Ovary (tissue), 3 donors: Measurements from ENCODE around the gene BICRA.

Experiments
- EP300 ChIP-seq: sonication (generic); formaldehyde crosslinking; IDR thresholded peaks from one replicate; pipeline ENCODE4 v1.6.1; 2017; ENCODE audit warnings: antibody characterized with exemption
- TF ChIP-seq, protein P1 (sequence below), 3 donors: fragments of 450-650 bp in 2 of 3; fragments of 200-600 bp in 1 of 3; IDR thresholded peaks; one replicate each; pipeline versions ENCODE4 v1.5.1 to v1.8.0; 2016 to 2022; ENCODE audit warnings: antibody characterized with exemption in 3 of 3, mild to moderate bottlenecking in 1 of 3
- donor health status: DM: no; HTN: no; CAD: no.

DNA sequence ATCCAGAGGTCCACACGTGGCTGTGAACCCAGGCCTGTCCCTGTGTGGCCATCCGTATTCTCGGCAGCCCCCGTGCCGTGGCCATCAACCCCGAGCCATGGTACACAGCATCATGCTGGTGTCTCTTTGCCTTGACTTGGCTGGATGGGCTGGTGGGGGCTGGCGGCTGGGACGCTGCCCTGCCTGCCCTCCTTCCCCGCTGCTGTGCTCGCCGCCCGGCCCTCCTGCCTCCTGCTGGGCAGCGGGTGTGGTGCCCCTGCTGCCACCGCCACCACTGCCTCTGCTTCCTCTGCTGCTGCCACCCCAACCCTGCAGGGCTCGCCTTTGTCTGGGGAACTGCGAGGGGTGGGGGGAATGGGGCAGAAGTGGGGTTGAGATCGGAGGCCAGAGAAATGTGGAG is 84.6 kb downstream of the BICRA start:
- TF ChIP-seq, protein P1, sequence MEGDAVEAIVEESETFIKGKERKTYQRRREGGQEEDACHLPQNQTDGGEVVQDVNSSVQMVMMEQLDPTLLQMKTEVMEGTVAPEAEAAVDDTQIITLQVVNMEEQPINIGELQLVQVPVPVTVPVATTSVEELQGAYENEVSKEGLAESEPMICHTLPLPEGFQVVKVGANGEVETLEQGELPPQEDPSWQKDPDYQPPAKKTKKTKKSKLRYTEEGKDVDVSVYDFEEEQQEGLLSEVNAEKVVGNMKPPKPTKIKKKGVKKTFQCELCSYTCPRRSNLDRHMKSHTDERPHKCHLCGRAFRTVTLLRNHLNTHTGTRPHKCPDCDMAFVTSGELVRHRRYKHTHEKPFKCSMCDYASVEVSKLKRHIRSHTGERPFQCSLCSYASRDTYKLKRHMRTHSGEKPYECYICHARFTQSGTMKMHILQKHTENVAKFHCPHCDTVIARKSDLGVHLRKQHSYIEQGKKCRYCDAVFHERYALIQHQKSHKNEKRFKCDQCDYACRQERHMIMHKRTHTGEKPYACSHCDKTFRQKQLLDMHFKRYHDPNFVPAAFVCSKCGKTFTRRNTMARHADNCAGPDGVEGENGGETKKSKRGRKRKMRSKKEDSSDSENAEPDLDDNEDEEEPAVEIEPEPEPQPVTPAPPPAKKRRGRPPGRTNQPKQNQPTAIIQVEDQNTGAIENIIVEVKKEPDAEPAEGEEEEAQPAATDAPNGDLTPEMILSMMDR (IDR thresholded peaks at IDR 0.05), result no peak
- TF ChIP-seq EP300, result no peak
